ENCODE data around the gene CLDN15.
"Not testable (repeated sequence)": the region's sequence is repeated elsewhere in the genome, so short reads cannot be mapped to it uniquely, and the experiment has no call there.

Gene CLDN15, protein sequence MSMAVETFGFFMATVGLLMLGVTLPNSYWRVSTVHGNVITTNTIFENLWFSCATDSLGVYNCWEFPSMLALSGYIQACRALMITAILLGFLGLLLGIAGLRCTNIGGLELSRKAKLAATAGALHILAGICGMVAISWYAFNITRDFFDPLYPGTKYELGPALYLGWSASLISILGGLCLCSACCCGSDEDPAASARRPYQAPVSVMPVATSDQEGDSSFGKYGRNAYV

DNA sequence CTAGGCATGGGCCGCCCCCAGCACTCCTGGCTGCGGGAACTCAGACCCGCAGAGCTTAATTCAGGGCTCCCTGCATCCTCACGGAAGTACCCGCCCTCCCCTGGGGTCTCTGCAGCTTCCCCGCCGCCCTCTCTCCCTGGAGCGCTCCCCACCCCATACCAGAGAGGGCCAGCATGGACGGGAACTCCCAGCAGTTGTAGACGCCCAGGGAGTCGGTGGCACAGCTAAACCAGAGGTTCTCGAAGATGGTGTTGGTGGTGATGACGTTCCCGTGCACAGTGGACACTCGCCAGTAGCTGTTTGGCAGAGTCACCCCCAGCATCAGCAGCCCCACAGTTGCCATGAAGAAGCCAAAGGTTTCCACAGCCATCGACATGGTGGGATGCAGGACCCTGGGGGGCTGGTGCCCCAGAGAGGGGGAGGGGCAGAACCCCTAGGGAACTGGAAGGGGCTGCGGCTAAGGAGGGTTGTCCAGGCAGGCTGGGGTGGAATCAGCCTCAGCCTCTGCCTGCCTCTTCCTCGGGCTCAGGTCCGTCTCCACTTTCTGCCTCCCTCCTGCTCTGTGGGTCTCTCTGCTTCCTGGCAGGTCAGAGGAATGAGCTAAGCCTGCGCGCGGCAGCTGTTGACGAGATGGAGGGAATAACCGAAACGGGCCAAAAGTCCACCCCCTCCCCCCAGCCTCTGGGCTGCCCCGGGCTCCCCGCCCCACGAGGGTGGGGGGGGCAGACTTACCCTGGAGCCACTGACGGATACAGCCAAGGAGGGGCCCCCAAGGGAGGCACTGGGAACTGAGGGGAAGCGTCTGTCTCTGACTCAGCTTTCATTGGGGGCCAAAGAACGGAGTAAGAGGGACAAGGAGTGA lies at the start of gene CLDN15:
Gene CLDN15 (minus strand): TSS at position 597 of the 862 bp plus-strand sequence. CDS start 221 bp downstream, at position 376.
- no peak for DNase-seq (ENCODE audit: low spot score)

DNA sequence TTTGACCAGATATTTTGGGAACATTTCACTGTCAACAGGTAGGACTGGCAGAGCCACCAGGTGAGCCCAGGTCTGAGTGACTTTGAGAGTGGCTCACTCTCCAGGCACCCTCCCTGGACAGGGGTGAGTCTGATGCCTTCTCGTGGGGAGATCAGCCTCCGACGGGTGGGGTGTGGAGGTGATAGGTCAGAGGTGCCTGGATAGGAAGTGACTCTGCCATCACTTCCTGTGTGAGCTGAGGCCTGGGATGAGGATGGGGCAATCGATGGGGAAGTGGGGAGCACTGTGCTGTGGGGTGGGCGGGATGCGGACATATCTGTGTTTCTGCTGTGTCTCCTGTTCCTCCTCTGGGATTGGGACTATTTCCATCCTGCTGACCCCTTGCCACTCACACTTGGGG lies 49.4 kb upstream of the CLDN15 start:
- no peak for DNase-seq (ENCODE audit: low spot score)

DNA sequence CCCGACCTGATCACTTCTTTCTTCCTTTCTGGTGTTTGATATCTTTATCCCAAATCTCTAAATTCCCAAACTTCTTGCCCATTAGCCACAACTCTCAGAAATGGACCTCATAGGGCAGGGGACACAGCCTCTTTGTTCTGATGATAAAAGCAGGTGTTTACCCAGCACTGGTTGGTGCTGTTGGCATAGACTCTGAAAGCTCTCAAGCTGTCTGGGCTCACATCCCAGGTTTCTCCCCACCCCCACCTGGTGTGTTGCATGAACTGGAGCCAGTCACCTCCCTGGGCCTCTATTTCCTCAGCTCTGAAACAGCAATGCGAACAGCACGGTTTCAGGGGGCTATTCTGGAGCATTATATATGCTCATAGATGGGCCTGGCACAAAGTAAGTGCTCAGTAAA lies 48.3 kb upstream of the CLDN15 start:
- not testable (repeated sequence) for DNase-seq (ENCODE audit: low spot score)

DNA sequence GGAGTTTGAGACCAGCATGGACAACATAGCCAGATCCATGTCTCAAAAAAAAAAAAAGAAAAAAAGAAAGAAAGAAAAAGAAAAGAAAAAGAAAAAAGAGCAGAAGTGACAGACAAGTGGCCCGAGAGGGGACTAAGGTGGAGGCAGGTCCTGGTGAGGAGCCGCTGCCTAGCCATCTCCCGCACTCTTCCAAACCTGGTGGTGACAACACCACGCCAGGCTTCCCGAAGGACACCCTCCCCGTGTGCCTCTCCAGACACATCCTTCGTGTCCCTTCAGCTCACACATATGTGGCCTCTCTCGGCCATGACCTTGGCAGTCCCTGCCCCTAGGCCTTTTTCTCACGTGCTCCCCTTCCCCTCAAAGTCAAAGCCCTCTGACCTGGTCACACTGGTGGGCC lies 47.6 kb upstream of the CLDN15 start:
- no peak for DNase-seq (ENCODE audit: low spot score)

DNA sequence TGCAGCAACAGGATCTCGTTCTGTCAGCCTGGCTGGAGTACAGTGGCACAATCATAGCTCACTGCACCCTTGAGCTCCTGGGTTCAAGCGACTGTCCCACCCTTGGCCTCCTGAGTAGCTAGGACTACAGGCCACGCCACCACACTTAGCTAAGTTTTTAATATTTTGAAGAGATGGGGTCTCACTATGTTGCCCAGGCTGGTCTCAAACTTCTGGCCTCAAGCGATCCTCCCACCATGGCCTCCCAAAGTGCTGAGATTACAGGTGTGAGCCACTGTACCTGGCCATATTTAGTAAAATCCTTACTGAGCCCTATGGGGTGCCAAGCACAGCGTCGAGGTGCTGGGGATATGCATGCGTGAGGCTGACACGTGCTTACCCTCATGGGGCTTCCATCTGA lies 43.3 kb upstream of the CLDN15 start:
- not testable (repeated sequence) for DNase-seq (ENCODE audit: low spot score)

DNA sequence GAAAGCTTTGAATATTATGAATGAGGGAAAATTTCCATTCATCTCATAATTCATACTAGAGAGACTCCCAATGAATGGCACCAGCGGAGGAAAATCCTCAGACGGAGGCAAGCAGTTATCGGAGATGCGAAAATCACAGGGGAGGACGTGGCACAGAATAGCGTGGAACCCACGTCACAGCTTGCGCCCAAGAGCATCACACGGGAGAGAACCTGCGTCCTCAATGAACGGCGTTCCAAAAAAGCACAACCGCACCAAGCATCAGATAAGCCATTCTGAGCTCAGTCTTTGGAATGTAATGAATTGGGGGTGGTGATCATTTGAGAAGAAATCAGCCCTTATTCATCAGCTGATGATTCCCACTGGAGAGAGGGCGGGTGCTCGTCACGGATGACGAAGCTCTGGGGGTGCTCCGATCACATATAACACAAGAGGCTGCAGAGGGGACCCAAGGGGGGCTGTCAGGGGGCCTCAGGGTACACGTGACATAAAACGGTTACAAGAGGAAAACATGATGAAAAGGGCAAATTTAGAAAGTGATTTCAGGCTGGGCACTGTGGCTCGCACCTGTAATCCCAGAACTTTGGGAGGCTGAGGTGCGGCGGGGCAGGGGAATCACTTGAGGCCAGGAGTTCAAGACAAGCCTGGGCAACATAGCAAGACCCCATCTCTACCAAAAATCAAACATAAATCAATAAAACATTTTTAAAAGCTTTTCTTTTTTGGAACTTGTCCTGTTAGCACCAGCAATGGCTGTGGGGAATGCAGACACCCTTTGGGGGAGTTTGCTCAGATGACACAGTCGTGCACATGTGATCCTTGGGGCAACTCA lies 41.1 kb upstream of the CLDN15 start:
- no peak for DNase-seq (ENCODE audit: low spot score)

DNA sequence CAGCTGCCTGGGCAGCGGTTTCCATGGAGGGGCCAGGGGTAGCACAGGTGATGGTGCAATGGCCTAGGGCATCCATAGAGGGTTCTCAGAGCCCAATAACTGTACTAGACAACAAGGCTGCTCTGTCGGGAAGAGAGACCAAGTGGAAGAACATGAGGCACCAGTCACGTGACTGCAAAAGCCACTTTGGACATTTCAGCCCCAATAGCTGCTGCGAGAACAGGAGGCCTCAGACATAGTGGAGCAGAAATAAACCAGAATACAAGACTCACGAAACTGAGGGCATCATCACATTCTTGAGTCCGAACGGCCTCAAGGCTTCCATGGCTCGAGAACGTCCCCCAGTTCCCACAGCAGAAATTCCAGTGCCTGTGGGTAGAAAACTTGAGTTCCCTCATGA lies 39.6 kb upstream of the CLDN15 start:
- no peak for DNase-seq (ENCODE audit: low spot score)

DNA sequence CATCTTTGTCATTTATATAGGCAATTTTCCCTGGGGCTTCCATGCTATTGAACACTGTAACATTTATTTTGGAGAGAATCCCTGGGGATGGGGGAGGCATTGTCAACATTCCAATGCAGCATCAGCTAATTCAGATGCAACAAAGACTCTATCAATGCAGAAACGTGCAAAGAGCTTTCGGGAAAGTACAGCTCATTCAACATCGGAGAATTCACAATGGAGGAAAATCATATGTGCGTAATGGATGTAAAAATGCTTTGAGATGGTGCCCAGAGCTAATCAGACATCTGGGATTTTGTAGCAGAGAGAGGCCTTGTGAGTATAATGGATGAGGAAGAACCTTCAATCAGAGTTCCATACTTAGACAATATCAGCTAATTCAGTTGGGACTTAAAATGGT lies 35.6 kb upstream of the CLDN15 start:
- DNase-seq (ENCODE audit: low spot score), result no peak

DNA sequence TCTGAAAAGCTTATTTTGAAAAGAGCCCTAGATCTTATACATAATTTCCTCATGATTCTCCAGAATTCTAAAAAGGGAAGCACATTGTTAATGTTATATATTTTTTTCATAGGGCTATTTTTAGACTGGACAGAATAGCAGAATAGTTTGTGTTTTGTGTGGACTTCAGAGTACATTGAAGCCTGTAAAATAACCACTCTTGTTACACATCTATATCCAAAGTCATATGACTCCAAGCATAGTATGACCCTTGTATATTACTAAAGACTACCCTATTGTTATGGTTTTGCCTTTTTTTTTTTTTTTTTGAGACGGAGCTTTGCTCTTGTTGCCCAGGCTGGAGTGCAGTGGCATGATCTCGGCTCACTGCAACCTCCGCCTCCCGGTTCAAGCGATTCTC lies 33.4 kb upstream of the CLDN15 start:
- no peak for DNase-seq (ENCODE audit: low spot score)

DNA sequence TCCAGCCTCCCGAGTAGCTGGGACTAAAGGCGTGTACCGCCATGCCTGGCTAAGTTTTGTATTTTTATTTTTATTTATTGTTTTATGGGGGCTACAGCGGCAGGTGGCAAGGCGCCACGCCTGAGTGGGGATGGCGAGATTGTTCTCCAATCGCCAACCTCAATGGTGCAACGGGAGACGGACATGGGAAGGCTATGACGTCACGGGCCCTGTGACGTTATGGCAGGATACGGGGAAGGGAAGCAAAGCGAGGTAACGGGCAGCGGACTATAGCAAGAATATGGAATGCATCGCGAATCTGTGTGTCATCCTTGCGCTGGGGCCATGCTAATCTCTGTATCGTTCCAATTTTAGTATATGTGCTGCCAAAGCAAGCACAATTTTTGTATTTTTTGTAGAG lies 32.1 kb upstream of the CLDN15 start:
- no peak for DNase-seq (ENCODE audit: low spot score)

DNA sequence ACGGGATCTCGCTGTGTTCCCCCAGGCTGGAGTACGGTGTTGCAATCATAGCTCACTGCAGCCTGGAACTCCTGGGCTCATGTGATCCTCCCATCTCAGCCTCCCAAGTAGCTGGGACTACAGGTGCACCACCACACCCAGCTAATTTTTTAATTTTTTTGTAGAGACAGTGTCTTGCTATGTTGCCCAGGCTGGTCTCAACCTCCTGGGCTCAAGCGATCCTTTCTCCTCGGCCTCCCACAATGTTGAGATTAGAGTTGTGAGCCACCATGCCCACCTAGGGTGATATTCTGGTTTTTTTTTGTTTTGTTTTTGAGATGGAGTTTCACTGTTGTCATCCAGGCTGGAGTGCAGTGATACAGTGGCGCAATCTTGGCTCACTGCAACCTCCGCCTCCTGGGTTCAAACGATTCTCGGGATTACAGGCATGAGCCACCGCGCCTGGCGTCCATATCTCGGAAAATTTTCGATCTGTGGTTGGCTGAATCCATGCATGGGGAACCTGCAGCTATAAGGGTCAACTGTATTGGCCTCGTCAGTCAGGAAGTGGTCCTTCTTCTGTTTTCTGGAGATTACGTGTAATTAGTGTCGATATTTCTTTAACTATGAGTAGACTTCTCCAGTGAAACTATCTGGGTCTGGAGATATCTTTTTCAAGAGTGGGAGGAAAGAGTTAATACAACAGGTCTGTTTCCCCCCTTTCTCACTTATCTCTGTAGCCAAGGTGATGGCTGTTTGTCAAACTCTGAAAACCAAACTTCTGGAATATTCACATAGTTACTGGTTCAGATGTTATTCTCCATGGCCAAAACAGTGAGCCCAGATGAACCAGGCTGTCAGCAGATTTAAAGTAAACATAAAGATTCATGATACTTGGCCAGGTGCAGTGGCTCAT lies 28.3 kb upstream of the CLDN15 start:
- no peak for DNase-seq (ENCODE audit: low spot score)

DNA sequence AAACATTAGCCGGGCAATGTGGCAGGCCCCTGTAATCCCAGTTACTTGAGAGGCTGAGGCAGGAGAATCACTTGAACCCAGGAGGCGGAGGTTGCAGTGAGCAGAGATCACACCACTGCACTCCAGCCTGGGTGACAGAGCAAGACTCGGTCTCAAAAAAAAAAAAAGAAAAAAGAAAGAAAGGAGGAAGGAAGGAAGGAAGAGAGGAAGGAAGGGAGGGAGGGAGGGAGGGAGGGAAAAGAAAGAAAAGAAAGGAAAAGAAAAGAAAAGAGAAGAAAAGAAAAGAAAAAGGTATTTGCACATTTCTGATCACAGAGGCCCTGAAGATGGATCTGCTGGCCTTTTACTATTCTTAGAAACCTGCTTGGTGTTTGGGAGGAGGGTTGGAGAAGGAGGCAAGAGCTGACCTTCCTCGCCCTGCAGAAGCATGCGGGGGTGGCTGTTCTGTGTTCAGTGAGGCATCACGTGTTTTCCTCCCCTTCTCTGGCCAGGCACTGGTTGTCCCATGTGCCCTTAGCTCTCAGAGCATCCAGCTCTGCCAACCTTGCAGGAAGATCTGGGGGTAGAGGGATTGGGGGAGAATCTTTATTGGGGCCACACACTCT lies 26.6 kb upstream of the CLDN15 start:
- DNase-seq (ENCODE audit: low spot score), result not testable (repeated sequence)

DNA sequence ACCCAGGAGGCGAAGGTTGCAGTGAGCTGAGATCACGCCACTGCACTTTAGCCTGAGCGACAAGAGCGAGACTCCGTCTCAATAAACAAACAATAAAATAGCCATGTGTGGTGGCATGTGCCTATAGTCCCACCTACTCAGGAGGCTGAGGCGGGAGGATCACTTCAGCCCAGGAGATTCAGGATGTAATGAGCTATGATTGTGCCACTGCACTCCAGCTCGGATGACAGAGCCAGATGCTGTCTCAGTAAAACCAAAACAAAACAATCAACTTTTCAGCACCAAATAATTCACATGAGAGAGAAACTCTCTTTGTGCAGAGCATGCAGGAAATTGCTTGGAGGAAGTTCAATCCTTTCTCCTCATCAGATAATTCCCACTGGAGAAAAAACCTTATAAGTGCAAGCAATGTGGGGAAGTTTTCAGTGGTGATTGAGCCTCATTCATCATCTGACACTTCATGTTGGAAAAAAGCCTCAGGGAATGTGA lies 20.7 kb upstream of the CLDN15 start:
- DNase-seq (ENCODE audit: low spot score), result no peak

DNA sequence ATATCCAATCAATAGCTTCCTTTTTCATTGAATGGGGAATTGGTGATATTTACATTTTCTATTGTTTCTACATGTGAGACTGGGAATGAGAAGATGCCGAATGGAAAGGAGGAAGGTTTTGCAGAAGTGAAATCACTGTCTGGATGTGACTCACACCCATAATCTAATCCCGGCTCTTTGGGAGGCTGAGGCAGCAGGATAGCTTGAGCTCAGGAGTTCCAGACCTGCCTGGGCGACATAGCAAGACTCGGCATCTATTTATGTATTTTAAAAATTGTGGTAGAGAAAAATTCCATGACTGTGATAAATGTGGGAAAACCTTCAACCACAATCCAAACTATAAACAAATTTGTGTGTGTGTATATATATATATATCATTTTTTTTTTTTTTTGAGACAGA lies 18.2 kb upstream of the CLDN15 start:
- no peak for DNase-seq (ENCODE audit: low spot score)

DNA sequence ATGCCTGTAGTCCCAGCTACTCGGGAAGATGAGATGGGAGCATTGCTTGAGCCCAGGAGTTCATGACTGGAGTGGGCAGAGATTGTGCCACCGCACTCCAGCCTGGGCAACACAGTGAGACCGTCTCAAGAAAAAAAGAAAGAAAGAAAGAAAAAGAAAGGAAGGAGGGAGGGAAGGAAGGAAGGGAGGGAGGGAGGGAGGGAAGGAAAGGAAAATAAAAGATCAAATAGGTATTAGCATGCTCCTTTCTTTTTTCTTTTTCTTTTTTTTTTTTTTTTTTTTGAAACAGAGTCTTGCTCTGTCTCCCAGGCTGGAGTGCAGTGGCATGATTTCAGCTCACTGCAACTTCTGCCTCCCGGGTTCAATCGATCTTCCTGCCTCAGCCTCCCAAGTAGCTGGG lies 15.6 kb upstream of the CLDN15 start:
- not testable (repeated sequence) for DNase-seq (ENCODE audit: low spot score)

DNA sequence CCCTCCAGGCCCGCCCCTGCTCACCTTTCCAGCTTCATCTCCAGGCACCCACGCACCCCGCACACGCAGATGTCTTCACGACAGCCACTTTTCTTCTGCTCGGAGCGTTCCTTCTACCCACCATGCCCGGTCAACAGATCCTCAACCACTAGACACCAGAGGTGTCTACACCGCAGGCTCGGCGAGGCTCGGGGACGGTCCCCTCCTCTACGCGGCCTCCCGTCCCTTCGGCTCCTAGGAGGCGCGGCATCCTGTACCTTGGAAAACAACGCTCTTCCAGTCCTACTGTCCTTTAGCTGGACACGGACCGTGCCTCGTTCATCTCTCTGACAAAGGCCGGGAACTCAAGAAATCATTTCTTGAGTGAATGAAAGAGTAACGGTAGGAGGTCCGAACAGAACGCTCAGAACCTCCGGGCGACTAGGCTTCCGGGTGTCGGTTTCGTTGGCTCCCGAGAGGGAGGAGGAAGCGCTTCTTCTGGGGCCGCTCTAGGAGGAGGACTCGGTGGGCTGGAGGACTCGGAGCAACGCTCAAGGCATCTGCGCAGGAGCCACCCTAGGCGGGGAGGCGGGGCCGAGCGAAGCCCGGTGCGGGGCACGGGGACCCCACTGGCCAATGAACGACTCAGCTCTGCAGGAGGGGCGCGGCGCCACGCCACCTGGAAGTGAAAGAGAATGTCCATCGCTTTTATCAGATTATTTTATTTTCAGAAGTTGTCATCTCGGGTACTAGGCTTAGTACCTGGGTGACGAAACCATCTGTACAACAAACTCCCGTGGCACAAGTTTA lies 14.5 kb upstream of the CLDN15 start:
- peak; percentile 99 for DNase-seq (ENCODE audit: low spot score)

DNA sequence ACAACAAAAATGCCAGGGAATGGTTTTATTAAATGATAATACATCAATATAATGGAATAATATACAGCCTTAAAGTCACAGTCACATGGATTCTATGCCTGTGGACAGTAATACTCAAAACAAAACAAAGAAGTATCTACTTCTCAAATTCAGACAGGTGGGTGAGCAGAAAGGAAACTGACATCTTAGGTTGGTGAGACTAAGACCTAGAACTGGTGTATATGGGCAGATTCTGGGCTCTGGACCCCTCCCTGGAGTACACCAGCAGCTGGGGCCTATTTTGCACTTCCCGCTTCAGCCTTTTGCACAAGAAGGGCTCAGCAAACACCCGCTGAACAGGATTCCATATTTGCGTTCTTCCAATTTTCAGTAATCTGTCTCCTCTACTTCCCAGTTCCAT lies 12.7 kb upstream of the CLDN15 start:
- peak; percentile 29 for DNase-seq (ENCODE audit: low spot score)

DNA sequence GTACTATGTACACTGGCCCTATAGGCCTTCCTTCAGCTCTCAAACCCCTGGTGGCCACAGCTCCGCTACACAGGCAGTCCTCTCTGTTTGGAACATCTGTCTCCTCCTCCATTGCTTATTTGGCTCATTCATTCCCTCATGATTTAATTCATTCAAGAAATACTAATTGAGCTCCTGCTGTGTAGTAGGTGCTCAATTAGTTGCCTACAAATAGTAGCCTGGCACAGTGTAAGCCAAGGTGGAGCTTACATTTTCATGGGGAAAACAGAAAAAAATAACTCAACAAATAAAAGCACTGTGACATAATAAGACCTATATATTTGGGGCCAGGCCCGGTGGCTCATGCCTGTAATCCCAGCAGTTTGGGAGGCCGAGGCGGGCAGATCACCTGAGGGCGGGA lies 10.7 kb upstream of the CLDN15 start:
- DNase-seq (ENCODE audit: low spot score), result no peak

DNA sequence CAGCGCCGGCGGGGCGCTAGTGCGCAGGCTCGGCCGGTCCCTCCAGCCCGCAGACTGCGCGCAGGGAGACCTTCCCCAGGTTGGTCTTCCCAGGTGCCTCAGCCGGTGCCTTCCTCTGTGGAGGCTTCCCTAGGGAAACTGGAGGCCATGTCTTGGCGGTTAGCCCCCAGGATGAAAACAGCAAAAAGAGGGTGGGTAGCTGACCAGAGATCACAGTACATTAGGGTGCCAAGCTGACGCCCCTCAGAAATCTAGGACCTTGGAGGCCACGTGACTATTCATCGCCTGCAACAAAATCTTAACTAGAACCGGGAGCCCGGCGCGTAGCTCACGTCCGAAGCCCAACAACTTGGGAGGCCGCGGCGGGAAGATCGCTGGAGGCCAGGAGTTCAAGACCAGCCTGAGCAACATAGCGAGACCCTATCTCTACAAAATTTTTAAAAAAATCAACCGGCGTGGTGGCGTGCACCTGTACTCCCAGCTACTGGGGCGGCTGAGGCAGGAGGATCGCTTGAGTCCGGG lies 7.6 kb upstream of the CLDN15 start:
- no peak for DNase-seq (ENCODE audit: low spot score)

Measured in activated CD4-positive, alpha-beta T cell treated with anti-CD3 and anti-CD28 coated beads, Interleukin-2, Interleukin-4, amounts not matched to agents 100 ng/mL and 50 ng/mL, durations not matched to agents 16 hours and 8 hours (primary cell).